ENCODE results near the gene NBAS. TPM values are rescaled to one million over a fixed set of nuclear protein-coding genes. Genes with fewer than 3 reads are reported as not detected.
"Not testable (repeated sequence)": the region's sequence is repeated elsewhere in the genome, so short reads cannot be mapped to it uniquely, and the experiment has no call there.

Gene NBAS
- total and polyA plus RNA-seq, 9 of the 15 experiments (the other 6 are each of a cell fraction or from before 2014, with no cell fraction given): 15.3 to 94.4 (median 69.9) TPM

DNA sequence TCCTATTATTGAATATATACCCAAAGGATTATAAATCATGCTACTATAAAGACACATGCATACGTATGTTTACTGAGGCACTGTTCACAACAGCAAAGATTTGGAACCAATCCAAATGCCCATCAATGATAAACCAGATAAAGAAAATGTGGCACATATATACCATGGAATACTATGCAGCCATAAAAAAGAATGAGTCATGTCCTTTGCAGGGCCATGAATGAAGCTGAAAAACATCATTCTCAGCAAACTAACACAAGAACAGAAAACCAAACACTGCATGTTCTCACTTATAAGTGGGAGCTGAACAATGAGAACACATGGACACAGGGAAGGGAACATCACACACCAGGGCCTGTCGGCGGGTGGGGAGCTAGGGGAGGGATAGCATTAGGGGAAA, 310.2 kb downstream of the NBAS start:
- H3K4me2 ChIP-seq (ENCODE audit: insufficient read depth, low read length); H3K27ac ChIP-seq (ENCODE audit: extremely low read depth, low read depth, low read length); intact Hi-C loops (cut with micrococcal nuclease); in situ Hi-C loops (cut with MboI); H3K9ac ChIP-seq (ENCODE audit: insufficient read depth in 1 of 2, low read depth in 2 of 2, low read length in 2 of 2); H3K36me3 ChIP-seq (ENCODE audit: control insufficient read depth, insufficient read depth, low read length); H3K79me2 ChIP-seq (ENCODE audit: control insufficient read depth, insufficient read depth, low read length); H4K20me1 ChIP-seq (replicated peaks; ENCODE audit: control insufficient read depth, insufficient read depth, low read length); H3K27me3 ChIP-seq (ENCODE audit: control insufficient read depth in 2 of 2, insufficient read depth in 2 of 2, low read length in 2 of 2); DNase-seq (ENCODE audit: extremely low read depth in 1 of 4, low spot score in 3 of 4); H2AFZ ChIP-seq (ENCODE audit: low read depth, low read length); H3K4me3 ChIP-seq; CTCF ChIA-PET (ENCODE audit: low intra/inter-chr PET ratio); ATAC-seq; H3K9me3 ChIP-seq (replicated peaks; ENCODE audit: control insufficient read depth, insufficient read depth, low read depth, low read length); H3K9me1 ChIP-seq (ENCODE audit: control insufficient read depth, insufficient read depth, low read length); FAIRE-seq; BruUV-seq (replicated peaks): not testable (repeated sequence)
- TF ChIP-seq ZNF146 (CRISPR knock-in tag; IDR thresholded peaks at IDR 0.05; ENCODE audit: unreplicated experiment) (peak; percentile 88), NFIC (IDR thresholded peaks at IDR 0.05) (0 out of 2 replicates have a peak, but pooled peaks have one; percentile 6)
- peaks cover 10 to 16% of the 10 kb centered on the region in 2 experiments; a peak in 3 of 5 replicates for H3K4me1 ChIP-seq (replicated peaks in 1 of 2; ENCODE audit: control insufficient read depth in 2 of 2, insufficient read depth in 2 of 2, low read length in 2 of 2)
- POLR2A ChIA-PET: interaction anchor here (1.1 kb wide), 1 partner anchor 10 kb away, joined by 3 read pairs; no protein-coding TSS in a partner anchor
- 96% methylated on average over 3 of the region's 3 CpGs for WGBS (ENCODE audit: insufficient coverage, low coverage, missing lambda C conversion rate)

DNA sequence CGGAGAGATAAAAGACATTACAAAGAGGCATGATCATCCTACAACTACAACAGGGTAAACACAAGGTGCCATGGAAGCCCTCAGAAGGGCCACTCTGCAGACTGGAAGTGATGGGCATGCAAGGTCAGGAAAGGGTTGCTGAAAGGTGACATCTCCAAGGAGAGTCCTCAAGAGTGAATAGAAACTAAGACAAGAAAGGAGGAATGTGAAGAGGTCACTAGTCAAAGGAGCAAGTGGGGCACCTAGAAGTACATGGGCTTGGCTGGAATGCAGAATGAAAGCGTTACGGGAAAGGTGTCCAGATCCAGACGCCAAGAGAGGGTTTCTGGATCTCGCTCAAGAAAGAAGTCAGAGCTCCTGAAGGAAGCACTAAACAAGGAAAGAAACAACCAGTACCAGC, 314.3 kb downstream of the NBAS start:
- Histone ChIP-seq H4K20me1 (replicated peaks; ENCODE audit: control insufficient read depth, insufficient read depth, low read length) (0 out of 2 replicates have a peak, but pooled peaks cover 11% of the 10 kb centered on the region), H2AFZ (ENCODE audit: low read depth, low read length) (no peak overlapping the region), H3K36me3 (ENCODE audit: control insufficient read depth, insufficient read depth, low read length) (peaks cover 15% of the 10 kb centered on the region; the same call in 1 of the 3 replicates), H3K79me2 (ENCODE audit: control insufficient read depth, insufficient read depth, low read length) (peaks cover 10% of the 10 kb centered on the region; the same call in 2 of the 3 replicates), H3K9ac (ENCODE audit: insufficient read depth in 1 of 2, low read depth in 2 of 2, low read length in 2 of 2) (no peak overlapping the region), H3K4me3 (no peak overlapping the region), H3K4me2 (ENCODE audit: insufficient read depth, low read length) (no peak overlapping the region), H3K27ac (ENCODE audit: extremely low read depth, low read depth, low read length) (no peak overlapping the region), H3K9me1 (ENCODE audit: control insufficient read depth, insufficient read depth, low read length) (peaks cover 4% of the 10 kb centered on the region), H3K27me3 (ENCODE audit: control insufficient read depth in 2 of 2, insufficient read depth in 2 of 2, low read length in 2 of 2) (no peaks in the 10 kb centered on the region), H3K4me1 (replicated peaks in 1 of 2; ENCODE audit: control insufficient read depth in 2 of 2, insufficient read depth in 2 of 2, low read length in 2 of 2) (peaks cover 5 to 15% of the 10 kb centered on the region in 2 experiments; a peak in 4 of 5 replicates), H3K9me3 (replicated peaks; ENCODE audit: control insufficient read depth, insufficient read depth, low read depth, low read length) (no peaks in the 10 kb centered on the region)
- ChIA-PET CTCF (ENCODE audit: low intra/inter-chr PET ratio) (no interaction called here), POLR2A (no interaction called here)
- ATAC-seq: no peak
- TF ChIP-seq BACH1 (tag; IDR thresholded peaks at IDR 0.05) (no peak), ZKSCAN1 (IDR thresholded peaks at IDR 0.05; ENCODE audit: low read depth, low read length) (no peak), ETS2 (tag; IDR thresholded peaks at IDR 0.05; ENCODE audit: borderline replicate concordance, poor library complexity, severe bottlenecking) (no peak), SMARCA4 (IDR thresholded peaks at IDR 0.05) (no peak), BCOR (IDR thresholded peaks at IDR 0.05) (no peak), CBX2 (IDR thresholded peaks at IDR 0.05; ENCODE audit: insufficient read depth, low read length, poor library complexity, severe bottlenecking) (no peak), KLF6 (CRISPR knock-in tag; IDR thresholded peaks at IDR 0.05; ENCODE audit: borderline replicate concordance) (no peak), ZSCAN29 (IDR thresholded peaks at IDR 0.05) (no peak), HMG20B (CRISPR knock-in tag; IDR thresholded peaks at IDR 0.05) (no peak), LEF1 (IDR thresholded peaks at IDR 0.05) (no peak), FOXP1 (CRISPR knock-in tag; IDR thresholded peaks at IDR 0.05) (no peak), L3MBTL2 (IDR thresholded peaks at IDR 0.05) (no peak), GTF2F1 (IDR thresholded peaks at IDR 0.05; ENCODE audit: low read depth, low read length) (no peak)
- no peak for FAIRE-seq
- in situ Hi-C loops (cut with MboI): no loop called here
- 94% methylated on average over 5 of the region's 5 CpGs for WGBS (ENCODE audit: insufficient coverage, low coverage, missing lambda C conversion rate)
- intact Hi-C loops (cut with micrococcal nuclease): no loop called here
- DNase-seq (ENCODE audit: extremely low read depth in 1 of 4, low spot score in 3 of 4): no peak
- no TSS peak for BruUV-seq (replicated peaks)

Measured in K562 (cell line).